Skeletal muscle satellite cell (primary cell): ENCODE measurements around the gene SGO2.
"Not testable (repeated sequence)": the region's sequence is repeated elsewhere in the genome, so short reads cannot be mapped to it uniquely, and the experiment has no call there.

ENCODE experiments used
- H3K27me3 ChIP-seq: 2 replicates; pipeline ENCODE4 v1.7.0; 2013; ENCODE audit warnings: low read length; ENCODE audit not compliant: control insufficient read depth, insufficient read depth
- H3K36me3 ChIP-seq: 2 replicates; pipeline ENCODE4 v1.7.0; 2013; ENCODE audit warnings: mild to moderate bottlenecking, control low read depth, low read length; ENCODE audit not compliant: insufficient read depth
- H3K4me1 ChIP-seq: 2 replicates; pipeline ENCODE4 v1.7.0; 2013; ENCODE audit warnings: low read length; ENCODE audit not compliant: control insufficient read depth, insufficient read depth
- H3K4me2 ChIP-seq: 2 replicates; pipeline ENCODE4 v1.7.0; 2013; ENCODE audit warnings: mild to moderate bottlenecking, low read length
- H3K4me3 ChIP-seq: 2 replicates; pipeline ENCODE4 v1.7.0; 2013; ENCODE audit warnings: low read length
- H3K9ac ChIP-seq: 2 replicates; pipeline ENCODE4 v1.7.0; 2013; ENCODE audit warnings: mild to moderate bottlenecking, low read depth, low read length, moderate library complexity
- H3K9me3 ChIP-seq: replicated peaks from 2 replicates; pipeline ENCODE4 v1.7.0; 2013; ENCODE audit warnings: mild to moderate bottlenecking, control low read depth, low read length

The SGO2 gene

GRCh38 chr2:200624658-200625057 lies 98.7 kb downstream of the SGO2 start:
- Histone ChIP-seq H3K27me3 (no peaks in the 10 kb centered on the region), H3K4me3 (no peak overlapping the region), H3K4me1 (peaks cover 46% of the 10 kb centered on the region), H3K4me2 (peak overlapping the region; percentile 27), H3K9ac (peak overlapping the region; percentile 35), H3K36me3 (peaks cover 45% of the 10 kb centered on the region), H3K9me3 (no peaks in the 10 kb centered on the region)

GRCh38 chr2:200625282-200625681 lies 99.3 kb downstream of the SGO2 start:
- peaks cover 45% of the 10 kb centered on the region for H3K36me3 ChIP-seq
- no peak overlapping the region for H3K4me2 ChIP-seq
- H3K9me3 ChIP-seq = no peaks in the 10 kb centered on the region
- H3K27me3 ChIP-seq = no peaks in the 10 kb centered on the region
- H3K4me3 ChIP-seq = no peak overlapping the region
- peaks cover 46% of the 10 kb centered on the region for H3K4me1 ChIP-seq
- peak overlapping the region; percentile 35 for H3K9ac ChIP-seq

- Histone ChIP-seq H3K9ac (no peak overlapping the region), H3K36me3 (peaks cover 40% of the 10 kb centered on the region), H3K4me3 (no peak overlapping the region), H3K4me2 (no peak overlapping the region), H3K9me3 (no peaks in the 10 kb centered on the region), H3K27me3 (no peaks in the 10 kb centered on the region), H3K4me1 (peaks cover 46% of the 10 kb centered on the region)
Observed at GRCh38 chr2:200625958-200626363, 100.0 kb downstream of the SGO2 start.

GRCh38 chr2:200627110-200627770 lies 101.2 kb downstream of the SGO2 start:
- no peak overlapping the region for H3K9ac ChIP-seq
- H3K36me3 ChIP-seq = peaks cover 38% of the 10 kb centered on the region
- peaks cover 42% of the 10 kb centered on the region for H3K4me1 ChIP-seq
- no peaks in the 10 kb centered on the region for H3K9me3 ChIP-seq
- no peak overlapping the region for H3K4me3 ChIP-seq
- H3K27me3 ChIP-seq = no peaks in the 10 kb centered on the region
- H3K4me2 ChIP-seq = no peak overlapping the region

- peaks cover 40% of the 10 kb centered on the region for H3K4me1 ChIP-seq
- not testable (repeated sequence) for H3K9ac ChIP-seq, H3K9me3 ChIP-seq, H3K4me3 ChIP-seq, H3K27me3 ChIP-seq, H3K4me2 ChIP-seq
- H3K36me3 ChIP-seq = peaks cover 28% of the 10 kb centered on the region
Observed at GRCh38 chr2:200628461-200628860, 102.5 kb downstream of the SGO2 start.

- H3K9me3 ChIP-seq = no peaks in the 10 kb centered on the region
- H3K36me3 ChIP-seq = peaks cover 39% of the 10 kb centered on the region
- H3K27me3 ChIP-seq = no peaks in the 10 kb centered on the region
- H3K4me3 ChIP-seq = no peak overlapping the region
- no peak overlapping the region for H3K9ac ChIP-seq
- H3K4me1 ChIP-seq = peaks cover 17% of the 10 kb centered on the region
- no peak overlapping the region for H3K4me2 ChIP-seq
Observed at GRCh38 chr2:200631287-200631686, 105.3 kb downstream of the SGO2 start.
